ENCODE measurements around the gene KLHL7.
"Not testable (repeated sequence)": the region's sequence is repeated elsewhere in the genome, so short reads cannot be mapped to it uniquely, and the experiment has no call there.

KLHL7 gene

GRCh38 chr7:23218196-23218595, 112.6 kb downstream of the KLHL7 start:
- no peak for DNase-seq (ENCODE audit: low read depth)

- no peak for DNase-seq (ENCODE audit: low read depth)
These were observed 115.2 kb downstream of the KLHL7 start for GRCh38 chr7:23220690-23221305.

- no peak for DNase-seq (ENCODE audit: low read depth)
These were observed 117.0 kb downstream of the KLHL7 start for GRCh38 chr7:23222439-23223030.

- DNase-seq (ENCODE audit: low read depth), result not testable (repeated sequence)
These were observed 118.8 kb downstream of the KLHL7 start for GRCh38 chr7:23224364-23224763.

- DNase-seq (ENCODE audit: low read depth), result no peak
These were observed 121.4 kb downstream of the KLHL7 start for GRCh38 chr7:23226844-23227450.

All from stimulated activated CD8-positive, alpha-beta memory T cell treated with anti-CD3 and anti-CD28 coated beads, Interleukin-7, amount 100 ng/mL, for 24 hours (primary cell).